GM21526 (cell line): Measurements from ENCODE around the gene ST8SIA4.
A peak's percentile ranks its signal among the peaks of the same experiment; 100 is the strongest.

Experiments
- ATAC-seq: cut with Tn5 transposase; IDR thresholded peaks from one replicate; pipeline ENCODE4 v1.9.1; 2021; ENCODE audit warnings: moderate library complexity; ENCODE audit not compliant: unreplicated experiment, low FRiP score

The ST8SIA4 gene

DNA sequence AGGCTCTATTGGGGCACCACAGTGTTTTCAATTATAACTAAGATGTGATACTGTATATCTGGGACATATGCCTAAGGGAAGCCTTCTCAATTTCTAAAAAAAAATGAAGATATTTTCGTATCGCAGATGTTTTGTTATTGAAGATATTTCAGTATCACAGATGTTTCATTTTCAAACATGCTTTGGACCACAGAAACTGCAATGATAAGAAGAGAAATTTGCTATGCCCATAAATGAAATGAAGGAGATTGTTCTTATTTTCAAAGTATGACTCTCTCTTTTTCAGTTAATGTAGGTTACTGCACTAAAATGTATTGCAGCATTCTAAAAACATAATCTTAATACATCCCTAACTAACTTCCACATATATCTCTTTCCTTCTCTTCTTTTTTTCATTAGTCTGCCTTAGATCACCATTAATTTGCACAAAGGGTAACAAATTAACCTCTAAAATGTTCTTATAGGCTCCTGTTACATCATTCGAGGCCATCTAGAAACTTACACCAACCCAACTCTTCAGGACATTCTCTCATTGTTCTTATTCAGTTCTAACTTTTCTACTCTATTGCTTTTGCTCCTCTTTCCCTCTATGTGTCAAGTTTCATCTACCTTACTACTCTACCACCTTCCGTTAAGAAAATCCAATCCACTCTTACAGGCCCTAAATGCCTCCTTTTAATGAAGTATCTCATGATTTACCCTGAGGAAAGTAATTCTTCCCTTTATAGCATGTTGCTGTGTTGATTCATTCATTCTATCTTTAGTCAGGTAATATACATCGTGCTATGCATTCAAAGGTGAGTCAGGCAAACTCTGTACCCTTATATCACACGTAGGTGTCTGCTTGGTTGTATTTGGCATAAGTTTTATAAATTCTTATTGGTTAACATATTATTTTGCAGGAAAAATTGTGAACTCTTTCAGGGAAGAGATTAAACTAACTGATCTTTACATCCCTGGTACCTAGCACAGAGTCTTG lies 70.5 kb downstream of the ST8SIA4 start:
- no peak for ATAC-seq

DNA sequence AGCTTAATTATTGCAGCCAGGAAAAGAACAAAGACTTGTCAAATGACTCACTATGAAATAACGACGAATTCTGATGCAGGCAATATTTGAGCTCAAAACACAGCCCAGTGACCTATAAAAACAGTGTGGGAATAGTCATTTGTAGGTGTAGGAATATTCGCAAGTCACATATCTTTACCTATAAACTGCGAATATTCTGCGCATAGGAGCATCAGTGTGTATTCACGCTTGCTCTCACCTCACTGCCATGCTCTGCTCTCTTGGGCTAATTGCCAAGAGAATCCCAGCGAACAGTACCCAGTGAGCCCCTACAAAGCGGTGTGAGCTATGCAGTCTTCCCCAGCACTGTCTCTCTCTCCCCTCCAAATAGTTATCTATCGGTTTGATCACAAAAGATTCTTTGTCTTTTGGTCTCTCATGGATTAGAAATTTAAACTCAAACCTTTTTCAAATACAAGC lies 74.2 kb downstream of the ST8SIA4 start:
- ATAC-seq: no peak

DNA sequence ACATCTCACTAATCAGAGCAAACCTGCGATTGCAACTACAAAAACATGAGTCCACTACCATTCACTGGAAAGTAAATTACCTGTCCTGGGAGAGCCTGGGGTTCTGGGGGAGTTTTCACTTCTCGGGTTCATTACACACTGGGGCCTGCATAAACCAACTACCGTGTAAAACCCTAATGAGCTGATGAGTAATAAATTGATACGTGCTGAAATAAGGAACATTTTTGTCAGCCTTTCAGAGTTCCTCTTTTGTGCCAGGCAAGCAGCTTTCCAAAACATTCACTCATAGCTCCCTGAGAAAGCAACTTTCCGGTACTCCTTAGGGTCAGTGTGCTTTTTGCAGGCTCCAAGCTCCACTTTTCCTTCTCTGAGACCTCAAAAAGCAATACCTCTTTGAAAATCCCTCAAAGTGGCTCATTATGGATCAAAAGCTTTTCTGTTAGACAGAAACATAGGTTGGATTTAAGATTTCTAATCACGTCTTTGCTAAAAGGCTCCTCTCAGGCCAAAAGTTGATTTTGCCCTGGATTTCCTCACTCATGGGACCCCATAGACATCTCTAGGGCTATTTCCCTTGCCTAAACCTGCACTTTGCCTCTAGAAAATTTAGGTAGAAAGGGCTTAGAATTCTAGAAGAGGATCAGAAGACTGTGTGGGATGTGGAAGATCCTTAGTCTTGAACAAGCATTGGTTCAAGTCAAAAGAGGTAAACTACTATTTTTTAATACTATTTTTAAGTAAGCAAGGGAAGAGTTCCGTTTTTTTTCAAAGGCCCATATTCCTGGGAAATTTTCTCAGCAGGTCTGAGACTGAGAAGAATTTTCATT lies 74.8 kb downstream of the ST8SIA4 start:
- peak; percentile 74 for ATAC-seq

DNA sequence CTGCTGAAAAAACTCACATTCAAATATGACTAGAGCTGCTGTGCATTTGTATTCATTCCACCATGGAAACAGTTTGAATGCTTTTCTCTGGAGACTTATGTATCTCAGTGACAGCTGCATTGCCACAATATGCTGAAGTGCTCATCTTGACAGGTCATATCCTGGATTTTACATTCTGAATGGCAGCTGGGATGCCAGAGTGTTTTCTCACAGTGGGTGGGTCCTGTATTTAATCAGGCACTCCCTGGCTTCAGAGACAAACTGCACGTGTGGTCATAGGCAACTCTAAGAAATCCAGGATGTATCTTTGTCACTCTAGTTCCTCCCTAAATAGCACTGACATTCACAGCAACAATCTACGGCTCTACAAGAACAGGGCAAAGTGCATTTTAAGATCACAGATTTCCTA lies 75.6 kb downstream of the ST8SIA4 start:
- ATAC-seq: peak; percentile 15

GRCh38 chr5:100826133-100826532 lies 76.9 kb downstream of the ST8SIA4 start:
- ATAC-seq: no peak

GRCh38 chr5:100824635-100825034 lies 78.4 kb downstream of the ST8SIA4 start:
- ATAC-seq: no peak

DNA sequence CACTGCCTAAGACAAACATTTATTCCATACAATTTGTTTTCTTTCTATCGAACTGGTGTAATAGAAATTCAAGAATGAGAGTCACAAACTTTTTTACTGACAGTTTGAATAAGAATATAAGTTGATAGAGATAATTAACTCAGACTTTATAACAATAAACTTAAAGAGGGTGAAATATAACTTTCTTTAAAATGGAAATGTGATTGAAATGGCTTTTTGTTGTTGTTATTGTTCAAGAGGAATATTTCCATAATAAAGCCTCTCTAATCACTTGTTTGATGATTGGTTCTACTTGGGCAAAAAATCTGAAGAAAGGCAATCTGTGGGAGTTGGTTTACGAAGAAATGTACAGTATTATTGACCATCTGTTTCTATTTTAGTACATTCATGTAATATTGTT lies 79.3 kb downstream of the ST8SIA4 start:
- no peak for ATAC-seq

DNA sequence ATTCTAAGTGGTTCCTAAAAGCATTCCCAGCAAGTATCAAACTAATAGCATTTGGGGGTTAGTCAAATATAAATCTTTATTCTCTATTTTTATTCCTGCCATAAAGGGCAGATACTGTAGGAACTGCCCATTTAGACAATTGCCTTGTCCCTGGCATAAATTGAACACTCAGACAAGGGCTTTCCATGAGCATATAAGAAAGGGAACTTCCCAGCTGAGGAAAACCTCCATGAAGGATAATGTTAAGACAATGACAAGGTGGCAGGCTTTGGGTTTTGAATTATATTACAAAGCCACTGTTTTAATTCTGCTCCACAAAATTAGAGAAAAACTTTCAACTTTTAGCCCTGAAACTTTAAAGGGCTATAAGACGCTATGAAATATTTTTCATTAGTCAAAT lies 81.3 kb downstream of the ST8SIA4 start:
- ATAC-seq: no peak

- ATAC-seq: no peak
Measured at GRCh38 chr5:100818340-100818739, 84.7 kb downstream of the ST8SIA4 start.

DNA sequence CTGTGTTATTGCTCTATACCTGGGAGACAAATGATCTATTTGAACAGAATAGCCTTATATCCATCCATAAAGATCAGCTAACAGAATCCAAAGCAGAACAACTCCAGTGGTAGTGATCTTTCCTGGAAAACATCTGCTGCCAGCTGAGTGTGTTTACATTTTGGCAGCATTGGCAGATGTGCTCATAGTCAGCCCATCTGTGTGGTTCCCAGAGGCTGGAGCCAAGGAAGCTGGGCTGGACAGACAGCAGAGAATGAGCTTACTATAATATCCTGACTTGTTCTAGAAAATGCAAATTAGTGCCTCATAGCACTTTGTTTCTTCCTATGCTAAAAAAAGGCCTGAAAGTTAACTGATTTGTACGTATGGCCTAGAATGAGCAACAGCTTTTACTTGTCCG lies 99.7 kb downstream of the ST8SIA4 start:
- ATAC-seq: no peak

DNA sequence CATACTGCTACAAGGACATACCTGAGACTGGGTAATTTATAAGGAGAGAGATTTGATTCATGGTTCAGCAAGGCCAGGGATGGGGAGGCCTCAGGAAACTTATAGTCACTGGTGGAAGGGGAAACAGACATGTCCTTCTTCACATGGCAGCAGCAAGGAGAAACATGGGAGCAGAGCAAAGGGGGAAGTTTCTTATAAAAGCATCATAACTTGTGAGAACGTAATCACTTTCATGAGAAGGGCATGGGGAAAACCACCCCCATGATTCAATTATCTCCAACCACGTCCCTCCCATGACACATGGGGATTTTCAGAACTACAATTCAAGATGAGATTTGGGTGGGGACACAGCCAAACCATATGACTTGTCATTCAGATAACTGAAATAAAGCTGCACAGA lies 100.9 kb downstream of the ST8SIA4 start:
- no peak for ATAC-seq

DNA sequence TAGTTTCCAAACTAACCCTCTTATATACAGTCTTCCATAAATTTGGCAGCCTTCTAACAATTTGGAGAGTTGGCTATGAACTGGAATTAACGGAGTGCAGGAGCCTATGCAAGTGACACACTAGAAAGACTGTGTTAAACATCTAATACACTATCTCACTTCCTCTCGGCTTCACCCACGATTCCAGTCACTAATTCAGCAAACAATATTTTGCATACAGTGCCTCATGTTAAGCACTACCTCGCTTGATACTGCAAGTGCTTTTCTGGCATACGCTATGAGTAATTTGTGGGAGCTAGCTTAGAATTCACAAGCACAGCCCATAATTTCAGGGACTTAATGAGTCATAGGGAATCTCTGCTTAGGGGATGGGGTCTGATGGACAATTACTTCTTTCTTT lies 102.5 kb downstream of the ST8SIA4 start:
- peak; percentile 74 for ATAC-seq

- no peak for ATAC-seq
Measured at GRCh38 chr5:100799166-100799565, 103.9 kb downstream of the ST8SIA4 start.

DNA sequence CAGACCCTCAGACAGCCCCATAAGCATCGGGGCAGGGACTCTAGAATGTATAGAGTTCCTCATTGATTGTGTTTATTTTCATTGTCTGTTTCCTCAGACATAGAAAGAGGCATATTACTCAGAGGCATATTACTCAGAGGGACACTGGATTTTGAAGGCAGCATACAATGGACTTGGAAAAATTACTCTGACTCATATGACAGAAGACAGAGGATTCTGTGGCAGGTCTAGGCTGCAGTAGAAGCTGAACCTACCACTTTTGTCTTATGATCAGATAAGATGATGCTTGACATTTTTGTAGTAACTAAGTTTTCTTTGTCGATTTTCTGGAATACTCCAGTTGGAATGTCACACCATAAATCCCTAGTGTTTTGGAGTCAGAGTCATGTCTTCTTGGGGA lies 105.2 kb downstream of the ST8SIA4 start:
- no peak for ATAC-seq

- no peak for ATAC-seq
Measured at GRCh38 chr5:100796851-100797250, 106.2 kb downstream of the ST8SIA4 start.

DNA sequence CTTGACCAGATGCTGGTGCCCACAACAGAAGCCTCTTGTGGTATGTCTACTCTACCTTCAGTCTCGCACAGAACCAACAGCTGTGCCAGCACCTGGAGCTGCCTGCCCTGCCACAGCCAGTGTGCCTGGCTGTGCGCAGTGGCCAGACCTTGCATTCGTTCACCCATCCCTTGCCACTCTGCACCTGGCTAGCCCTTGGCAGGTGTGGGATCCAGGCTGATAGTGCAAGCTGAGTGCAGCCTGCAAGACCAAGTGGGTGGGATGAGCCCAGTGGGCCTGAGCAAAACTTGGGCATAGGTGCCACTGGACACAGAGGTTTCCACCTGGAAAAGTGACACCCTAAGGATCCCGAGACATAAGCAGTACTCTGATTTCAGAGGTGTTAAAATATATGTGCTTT lies 108.2 kb downstream of the ST8SIA4 start:
- no peak for ATAC-seq

DNA sequence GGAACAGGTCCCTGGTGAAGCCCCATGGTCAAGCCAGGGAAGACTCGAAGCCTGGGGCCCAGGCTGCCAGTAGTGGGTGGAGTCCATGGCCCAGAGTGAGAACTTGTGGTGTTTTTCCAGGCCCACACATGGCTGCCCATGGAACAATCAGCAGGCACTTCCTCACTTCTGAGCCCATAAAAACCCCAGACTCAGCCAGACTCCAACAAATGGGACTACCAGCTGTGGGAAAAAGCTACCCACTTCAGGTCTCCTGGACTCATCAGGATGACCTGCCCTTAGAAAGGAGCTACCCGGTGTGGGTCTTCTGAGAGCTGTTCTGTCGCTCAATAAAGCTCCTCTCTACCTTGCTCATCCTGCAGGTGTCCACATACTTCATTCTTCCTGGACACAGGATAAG lies 108.9 kb downstream of the ST8SIA4 start:
- ATAC-seq: no peak

DNA sequence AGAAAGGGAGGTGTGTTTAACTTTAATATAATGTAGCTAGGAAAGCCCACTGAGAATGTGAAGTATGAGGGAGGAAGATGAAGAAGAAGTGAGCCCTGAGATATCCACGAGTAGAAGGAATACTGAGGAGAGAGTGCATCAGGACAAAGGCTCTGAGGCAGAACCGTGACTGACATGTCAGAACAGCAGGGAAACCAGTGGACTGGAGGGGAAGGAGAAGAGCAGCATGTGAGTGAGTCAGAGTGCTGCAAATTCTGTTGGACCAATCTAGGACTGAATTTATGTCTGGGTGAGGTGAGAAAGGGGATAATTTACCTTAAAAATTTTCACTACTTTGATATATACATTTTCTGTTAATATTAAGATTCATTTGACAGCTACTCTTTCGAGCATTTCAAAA lies 110.3 kb downstream of the ST8SIA4 start:
- no peak for ATAC-seq

GRCh38 chr5:100791391-100791790 lies 111.7 kb downstream of the ST8SIA4 start:
- no peak for ATAC-seq

- ATAC-seq: no peak
Measured at GRCh38 chr5:100790951-100791350, 112.1 kb downstream of the ST8SIA4 start.

DNA sequence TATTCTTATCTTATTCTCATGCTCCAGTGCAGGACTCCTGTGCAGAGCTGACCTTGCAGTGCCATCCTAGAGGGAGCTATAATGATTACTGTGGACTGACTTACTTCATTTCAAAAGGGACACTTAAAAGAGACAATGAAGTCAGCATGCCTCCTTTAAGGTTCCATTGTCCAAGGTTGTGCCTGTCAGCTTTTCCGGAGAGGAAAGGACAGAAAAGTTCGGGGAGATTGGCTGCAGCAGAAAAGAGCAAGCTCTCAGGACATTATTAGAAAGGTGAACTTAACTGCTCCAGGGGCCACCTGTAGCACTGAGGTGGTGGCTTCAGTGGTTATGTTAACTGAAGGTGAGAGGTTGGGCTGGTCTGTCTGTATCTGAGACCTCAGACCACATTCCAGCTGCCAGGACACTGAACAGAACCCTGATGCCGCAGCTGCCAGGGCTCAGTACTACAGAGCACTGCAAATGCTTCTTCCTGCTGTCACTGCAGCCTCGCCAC lies 112.9 kb downstream of the ST8SIA4 start:
- ATAC-seq: peak; percentile 54
